Esophagus muscularis mucosa (tissue), 4 donors: ENCODE measurements around the gene RPL21. TPM values are rescaled to one million over a fixed set of nuclear protein-coding genes. Genes with fewer than 3 reads are reported as not detected.

Experiments
- DNase-seq: peaks from one replicate; pipeline ENCODE4 v3.0.0-alpha.2; 2017; ENCODE audit errors: extremely low spot score
- H3K27ac ChIP-seq, 4 donors: fragments of 200-600 bp; sonication (generic); replicated peaks in 1 of 4; 1 replicate in 3 of 4; 2 replicates in 1 of 4; pipeline ENCODE4 v1.5.1; 2016 to 2019; ENCODE audit warnings: mild to moderate bottlenecking in 1 of 4
- H3K27me3 ChIP-seq, 4 donors: fragments of 200-600 bp; sonication (generic); one replicate each; pipeline versions ENCODE4 v1.5.1 to v1.6.0; 2016 to 2019
- H3K36me3 ChIP-seq, 4 donors: fragments of 200-600 bp; sonication (generic); one replicate each; pipeline ENCODE4 v1.5.1; 2016 to 2019
- H3K4me1 ChIP-seq, 4 donors: fragments of 200-600 bp; sonication (generic); one replicate each; pipeline ENCODE4 v1.5.1; 2016 to 2019
- H3K4me3 ChIP-seq, 4 donors: fragments of 200-600 bp; sonication (generic); 1 replicate in 2 of 4; 2 replicates in 2 of 4; pipeline ENCODE4 v1.5.1; 2016 to 2019; ENCODE audit warnings: mild to moderate bottlenecking in 4 of 4, moderate library complexity in 1 of 4
- H3K9me3 ChIP-seq, 4 donors: fragments of 200-600 bp; sonication (generic); 1 replicate in 3 of 4; 2 replicates in 1 of 4; pipeline ENCODE4 v1.5.1; 2016 to 2019
- CTCF ChIP-seq, 3 experiments: fragments of 200-600 bp in 2 of 3; fragments of 450-650 bp in 1 of 3; sonication (generic) in 2 of 3; IDR thresholded peaks; one replicate each; pipeline ENCODE4 v1.5.1; 2017 to 2019; ENCODE audit warnings: antibody characterized with exemption in 3 of 3, mild to moderate bottlenecking in 2 of 3, moderate library complexity in 1 of 3
- EP300 ChIP-seq: sonication (generic); formaldehyde crosslinking; IDR thresholded peaks from one replicate; pipeline ENCODE4 v1.6.1; 2017; ENCODE audit warnings: antibody characterized with exemption
- POLR2A ChIP-seq: fragments of 450-650 bp; IDR thresholded peaks from one replicate; pipeline ENCODE4 v1.6.1; 2017; ENCODE audit warnings: antibody characterized with exemption, moderate library complexity, mild to moderate bottlenecking, low read depth
- POLR2AphosphoS5 ChIP-seq, 2 donors: sonication (generic); formaldehyde crosslinking; IDR thresholded peaks; one replicate each; pipeline ENCODE4 v1.6.1; 2017; ENCODE audit warnings: antibody characterized with exemption in 2 of 2
- WGBS: methylation state at CpG from one replicate; pipeline ENCODE4 v1.1.5; 2018; 5-methylcytosine and 5-hydroxymethylcytosine counted together
- intact Hi-C: fragments of 100-400 bp; cut with DNase I; formaldehyde crosslinking; loops from one replicate; pipeline ENCODE4 v1.15.1; 2023
- total RNA-seq, 4 donors: library from RNA; depleted of rRNA; stranded (reverse); fragments of >200 nt; gene quantifications; one replicate each; pipeline versions ENCODE4 v1.1.0 to v1.2.1, GENCODE V29; 2016

RPL21 gene
- total RNA-seq, 4 donors from 2014 or later, result 432 to 1,374 (median 1,046) TPM

- H3K27me3 ChIP-seq, result peaks cover 0 to 6% (median 0%) of the 10 kb centered on the region in 4 donors
- peaks cover 50 to 80% (median 72%) of the 10 kb centered on the region in 4 donors for H3K4me1 ChIP-seq
- no peak overlapping the region for H3K4me3 ChIP-seq
- 75% methylated on average over 2 of the region's 2 CpGs for WGBS
- no peak for TF ChIP-seq POLR2A
- TF ChIP-seq EP300, result no peak
- TF ChIP-seq POLR2AphosphoS5 (IDR thresholded peaks at IDR 0.05), result no peak
- TF ChIP-seq CTCF (IDR thresholded peaks at IDR 0.05), result no peak
- DNase-seq, result no peak
- no peaks in the 10 kb centered on the region for H3K9me3 ChIP-seq
- peak overlapping the region; percentile 68 to 77 (median 74) for H3K27ac ChIP-seq
- peaks cover 0 to 3% (median under 1%) of the 10 kb centered on the region in 4 donors for H3K36me3 ChIP-seq
- intact Hi-C loops, result no loop called here
Observed at GRCh38 chr13:27267596-27267995, 16.2 kb downstream of the RPL21 start.

- Histone ChIP-seq H3K27me3 (peaks cover 0 to 6% (median 0%) of the 10 kb centered on the region in 4 donors), H3K36me3 (no peaks in the 10 kb centered on the region), H3K27ac (peak overlapping the region in 3 of 4 donors; percentile 17 to 91 (median 37)), H3K4me3 (no peak overlapping the region), H3K4me1 (peaks cover 44 to 82% (median 80%) of the 10 kb centered on the region in 4 donors), H3K9me3 (no peaks in the 10 kb centered on the region)
- WGBS, result 70% methylated on average over 2 of the region's 2 CpGs
- no peak for DNase-seq
- intact Hi-C loops, result no loop called here
- TF ChIP-seq POLR2AphosphoS5 (IDR thresholded peaks at IDR 0.05) (no peak), EP300 (no peak), POLR2A (no peak), CTCF (IDR thresholded peaks at IDR 0.05) (no peak)
Observed at GRCh38 chr13:27269114-27269665, 17.8 kb downstream of the RPL21 start.

GRCh38 chr13:27270594-27271520, 19.5 kb downstream of the RPL21 start, which contains the start of gene RASL11A:
Gene RASL11A, plus strand, starts transcription at chr13:27270830. Its CDS starts 115 bp downstream, at chr13:27270945.
- intact Hi-C loops, result loop anchor here (5.0 to 10.0 kb wide), 5 partner anchors 81 to 714 kb away; partner anchors contain the start of genes MTIF3, USP12 and WASF3
- H3K27me3 ChIP-seq, result peaks cover 0 to 6% (median 0%) of the 10 kb centered on the region in 4 donors
- H3K27ac ChIP-seq, result peak within 1 kb of the TSS; percentile 91 to 98 (median 94)
- no peaks in the 10 kb centered on the region for H3K36me3 ChIP-seq
- peak within 1 kb of the TSS; percentile 69 to 86 (median 79) for H3K4me3 ChIP-seq
- peak; percentile 93 for DNase-seq
- TF ChIP-seq EP300, result no peak
- TF ChIP-seq POLR2AphosphoS5 (IDR thresholded peaks at IDR 0.05), result peak; percentile 83 to 97
- TF ChIP-seq POLR2A, result peak; percentile 74
- TF ChIP-seq CTCF (IDR thresholded peaks at IDR 0.05), result peak; percentile 78 to 96 (median 93)
- no peaks in the 10 kb centered on the region for H3K9me3 ChIP-seq
- 3% methylated on average over 19 of the region's 99 CpGs for WGBS
- H3K4me1 ChIP-seq, result peaks cover 37 to 70% (median 63%) of the 10 kb centered on the region in 4 donors

- Histone ChIP-seq H3K27ac (peak overlapping the region; percentile 91 to 98 (median 94)), H3K36me3 (no peaks in the 10 kb centered on the region), H3K4me1 (peaks cover 31 to 62% (median 55%) of the 10 kb centered on the region in 4 donors), H3K27me3 (peaks cover 0 to 6% (median 0%) of the 10 kb centered on the region in 4 donors), H3K4me3 (peak overlapping the region; percentile 69 to 86 (median 79)), H3K9me3 (no peaks in the 10 kb centered on the region)
- 50% methylated on average over 15 of the region's 15 CpGs for WGBS
- intact Hi-C loops, result loop anchor here (5.0 to 10.0 kb wide), 5 partner anchors 81 to 714 kb away; partner anchors contain the start of genes MTIF3, USP12 and WASF3
- DNase-seq, result no peak
- no peak for TF ChIP-seq POLR2AphosphoS5 (IDR thresholded peaks at IDR 0.05)
- TF ChIP-seq POLR2A, result no peak
- TF ChIP-seq CTCF (IDR thresholded peaks at IDR 0.05), result no peak
- no peak for TF ChIP-seq EP300
Observed at GRCh38 chr13:27271570-27272096, 20.3 kb downstream of the RPL21 start.
